ENCODE data around the gene KRTAP3-3.
"Not testable (repeated sequence)": the region's sequence is repeated elsewhere in the genome, so short reads cannot be mapped to it uniquely, and the experiment has no call there.

The KRTAP3-3 gene

GRCh38 chr17:41003926-41004325 is 10.0 kb upstream of the KRTAP3-3 start:
- 71 to 100% methylated on average over 1 to 2 of the region's 4 CpGs for WGBS, 2 experiments (ENCODE audit: insufficient coverage in 2 of 2)
- peaks cover 3% of the 10 kb centered on the region for H3K4me1 ChIP-seq (ENCODE audit: control insufficient read depth, insufficient read depth, low read length, poor library complexity, severe bottlenecking)
- no peak overlapping the region for H3K4me3 ChIP-seq (ENCODE audit: extremely low read depth, insufficient read depth, low read length, poor library complexity, severe bottlenecking)
- H3K27ac ChIP-seq (ENCODE audit: low read depth, low read length, severe bottlenecking), result no peak overlapping the region
- no peaks in the 10 kb centered on the region for H3K9me3 ChIP-seq (ENCODE audit: control insufficient read depth, low read length)
- H3K36me3 ChIP-seq (ENCODE audit: control insufficient read depth, insufficient read depth, low read length), result no peaks in the 10 kb centered on the region

- H3K9me3 ChIP-seq (ENCODE audit: control insufficient read depth, low read length), result no peaks in the 10 kb centered on the region
- no peak overlapping the region for H3K4me3 ChIP-seq (ENCODE audit: extremely low read depth, insufficient read depth, low read length, poor library complexity, severe bottlenecking)
- H3K27ac ChIP-seq (ENCODE audit: low read depth, low read length, severe bottlenecking), result no peak overlapping the region
- no peaks in the 10 kb centered on the region for H3K4me1 ChIP-seq (ENCODE audit: control insufficient read depth, insufficient read depth, low read length, poor library complexity, severe bottlenecking)
- WGBS, 2 experiments (ENCODE audit: insufficient coverage in 2 of 2), result 71 to 73% methylated on average over 2 to 3 of the region's 5 CpGs
- no peaks in the 10 kb centered on the region for H3K36me3 ChIP-seq (ENCODE audit: control insufficient read depth, insufficient read depth, low read length)
Measured at GRCh38 chr17:41002814-41003213, 8.8 kb upstream of the KRTAP3-3 start.

- Histone ChIP-seq H3K36me3 (ENCODE audit: control insufficient read depth, insufficient read depth, low read length) (no peaks in the 10 kb centered on the region), H3K27ac (ENCODE audit: low read depth, low read length, severe bottlenecking) (no peak overlapping the region), H3K9me3 (ENCODE audit: control insufficient read depth, low read length) (no peaks in the 10 kb centered on the region), H3K4me1 (ENCODE audit: control insufficient read depth, insufficient read depth, low read length, poor library complexity, severe bottlenecking) (no peaks in the 10 kb centered on the region), H3K4me3 (ENCODE audit: extremely low read depth, insufficient read depth, low read length, poor library complexity, severe bottlenecking) (no peak overlapping the region)
- WGBS, 2 experiments (ENCODE audit: insufficient coverage in 2 of 2), result 88 to 100% methylated on average over 1 of the region's 4 CpGs
Measured at GRCh38 chr17:41001795-41002194, 7.8 kb upstream of the KRTAP3-3 start.

- not testable (repeated sequence) for H3K36me3 ChIP-seq (ENCODE audit: control insufficient read depth, insufficient read depth, low read length); H3K9me3 ChIP-seq (ENCODE audit: control insufficient read depth, low read length); H3K4me1 ChIP-seq (ENCODE audit: control insufficient read depth, insufficient read depth, low read length, poor library complexity, severe bottlenecking); H3K4me3 ChIP-seq (ENCODE audit: extremely low read depth, insufficient read depth, low read length, poor library complexity, severe bottlenecking); H3K27ac ChIP-seq (ENCODE audit: low read depth, low read length, severe bottlenecking)
- 85 to 89% methylated on average over 5 of the region's 6 CpGs for WGBS, 2 experiments (ENCODE audit: insufficient coverage in 2 of 2)
Measured at GRCh38 chr17:40999563-40999962, 5.6 kb upstream of the KRTAP3-3 start, which contains the start of gene KRTAP3-2. Gene KRTAP3-2 (minus strand): TSS chr17:40999906. CDS start chr17:40999853, 53 bp downstream.

- no peaks in the 10 kb centered on the region for H3K9me3 ChIP-seq (ENCODE audit: control insufficient read depth, low read length)
- no peak overlapping the region for H3K27ac ChIP-seq (ENCODE audit: low read depth, low read length, severe bottlenecking)
- no peaks in the 10 kb centered on the region for H3K36me3 ChIP-seq (ENCODE audit: control insufficient read depth, insufficient read depth, low read length)
- H3K4me3 ChIP-seq (ENCODE audit: extremely low read depth, insufficient read depth, low read length, poor library complexity, severe bottlenecking), result no peak overlapping the region
- 76 to 86% methylated on average over 1 to 2 of the region's 2 CpGs for WGBS, 2 experiments (ENCODE audit: insufficient coverage in 2 of 2)
- H3K4me1 ChIP-seq (ENCODE audit: control insufficient read depth, insufficient read depth, low read length, poor library complexity, severe bottlenecking), result no peaks in the 10 kb centered on the region
Measured at GRCh38 chr17:40997361-40997760, 3.4 kb upstream of the KRTAP3-3 start.

GRCh38 chr17:40996829-40997228 is 2.9 kb upstream of the KRTAP3-3 start:
- Histone ChIP-seq H3K27ac (ENCODE audit: low read depth, low read length, severe bottlenecking) (no peak overlapping the region), H3K4me1 (ENCODE audit: control insufficient read depth, insufficient read depth, low read length, poor library complexity, severe bottlenecking) (no peaks in the 10 kb centered on the region)

GRCh38 chr17:40995116-40995515 is 1.2 kb upstream of the KRTAP3-3 start:
- no peaks in the 10 kb centered on the region for H3K4me1 ChIP-seq (ENCODE audit: control insufficient read depth, insufficient read depth, low read length, poor library complexity, severe bottlenecking)
- no peak overlapping the region for H3K4me3 ChIP-seq (ENCODE audit: extremely low read depth, insufficient read depth, low read length, poor library complexity, severe bottlenecking)
- H3K9me3 ChIP-seq (ENCODE audit: control insufficient read depth, low read length), result no peaks in the 10 kb centered on the region
- WGBS, 2 experiments (ENCODE audit: insufficient coverage in 2 of 2), result no CpG with 5 or more reads among the region's 1 CpG
- no peak overlapping the region for H3K27ac ChIP-seq (ENCODE audit: low read depth, low read length, severe bottlenecking)
- no peaks in the 10 kb centered on the region for H3K36me3 ChIP-seq (ENCODE audit: control insufficient read depth, insufficient read depth, low read length)

More at GRCh38 chr17:40996829-40997228, 2.9 kb upstream of the KRTAP3-3 start:
- no peak overlapping the region for H3K4me3 ChIP-seq (ENCODE audit: extremely low read depth, insufficient read depth, low read length, poor library complexity, severe bottlenecking)
- WGBS, 2 experiments (ENCODE audit: insufficient coverage in 2 of 2), result 60 to 89% methylated on average over 1 of the region's 4 CpGs
- no peaks in the 10 kb centered on the region for H3K9me3 ChIP-seq (ENCODE audit: control insufficient read depth, low read length)
- no peaks in the 10 kb centered on the region for H3K36me3 ChIP-seq (ENCODE audit: control insufficient read depth, insufficient read depth, low read length)

- H3K27ac ChIP-seq (ENCODE audit: low read depth, low read length, severe bottlenecking), result no peak overlapping the region
- no peak overlapping the region for H3K4me3 ChIP-seq (ENCODE audit: extremely low read depth, insufficient read depth, low read length, poor library complexity, severe bottlenecking)
- H3K4me1 ChIP-seq (ENCODE audit: control insufficient read depth, insufficient read depth, low read length, poor library complexity, severe bottlenecking), result no peaks in the 10 kb centered on the region
- no peaks in the 10 kb centered on the region for H3K36me3 ChIP-seq (ENCODE audit: control insufficient read depth, insufficient read depth, low read length)
- 100% methylated on average over 1 of the region's 2 CpGs for WGBS, 2 experiments (ENCODE audit: insufficient coverage in 2 of 2)
- H3K9me3 ChIP-seq (ENCODE audit: control insufficient read depth, low read length), result no peaks in the 10 kb centered on the region
Measured at GRCh38 chr17:40993084-40993483, 880 bp downstream of the KRTAP3-3 start.

- WGBS, 2 experiments (ENCODE audit: insufficient coverage in 2 of 2), result 92 to 100% methylated on average over 1 of the region's 3 CpGs
- Histone ChIP-seq H3K36me3 (ENCODE audit: control insufficient read depth, insufficient read depth, low read length) (no peaks in the 10 kb centered on the region), H3K4me1 (ENCODE audit: control insufficient read depth, insufficient read depth, low read length, poor library complexity, severe bottlenecking) (no peaks in the 10 kb centered on the region), H3K27ac (ENCODE audit: low read depth, low read length, severe bottlenecking) (no peak overlapping the region), H3K4me3 (ENCODE audit: extremely low read depth, insufficient read depth, low read length, poor library complexity, severe bottlenecking) (no peak overlapping the region), H3K9me3 (ENCODE audit: control insufficient read depth, low read length) (no peaks in the 10 kb centered on the region)
Measured at GRCh38 chr17:40992666-40993065, 1.3 kb downstream of the KRTAP3-3 start.

GRCh38 chr17:40986920-40987319 is 7.0 kb downstream of the KRTAP3-3 start:
- Histone ChIP-seq H3K27ac (ENCODE audit: low read depth, low read length, severe bottlenecking) (no peak overlapping the region), H3K4me1 (ENCODE audit: control insufficient read depth, insufficient read depth, low read length, poor library complexity, severe bottlenecking) (no peaks in the 10 kb centered on the region), H3K36me3 (ENCODE audit: control insufficient read depth, insufficient read depth, low read length) (no peaks in the 10 kb centered on the region), H3K4me3 (ENCODE audit: extremely low read depth, insufficient read depth, low read length, poor library complexity, severe bottlenecking) (no peak overlapping the region), H3K9me3 (ENCODE audit: control insufficient read depth, low read length) (no peaks in the 10 kb centered on the region)
- WGBS, 2 experiments (ENCODE audit: insufficient coverage in 2 of 2), result 86 to 88% methylated on average over 7 of the region's 8 CpGs

GRCh38 chr17:40984226-40984625 is 9.7 kb downstream of the KRTAP3-3 start, which contains the start of gene KRT40:
Gene KRT40 (minus strand): TSS chr17:40984326. CDS start chr17:40984273, 53 bp downstream.
- Histone ChIP-seq H3K4me1 (ENCODE audit: control insufficient read depth, insufficient read depth, low read length, poor library complexity, severe bottlenecking) (no peaks in the 10 kb centered on the region), H3K9me3 (ENCODE audit: control insufficient read depth, low read length) (no peaks in the 10 kb centered on the region), H3K36me3 (ENCODE audit: control insufficient read depth, insufficient read depth, low read length) (no peaks in the 10 kb centered on the region), H3K27ac (ENCODE audit: low read depth, low read length, severe bottlenecking) (no peak within 1 kb of the TSS), H3K4me3 (ENCODE audit: extremely low read depth, insufficient read depth, low read length, poor library complexity, severe bottlenecking) (no peak within 1 kb of the TSS)
- 83% methylated on average over 1 of the region's 3 CpGs; no CpG with 5 or more reads in 1 of the 2 experiments for WGBS, 2 experiments (ENCODE audit: insufficient coverage in 2 of 2)
